ENCODE measurements around the gene MUSTN1. TPM values are rescaled to one million over a fixed set of nuclear protein-coding genes. Genes with fewer than 3 reads are reported as not detected.

Gene MUSTN1
- total RNA-seq, 1 donor from 2014 or later, result not detected

- Mint-ChIP-seq H3K4me3 (ENCODE audit: low read depth) (no peak overlapping the region), H3K36me3 (ENCODE audit: insufficient read depth) (no peaks in the 10 kb centered on the region), H3K27me3 (no peaks in the 10 kb centered on the region), H3K9me3 (ENCODE audit: low read depth) (no peaks in the 10 kb centered on the region), H3K4me1 (ENCODE audit: low read depth) (peaks cover 4% of the 10 kb centered on the region), H3K27ac (no peak overlapping the region)
- no peak for TF ChIP-seq CTCF (IDR thresholded peaks at IDR 0.05; ENCODE audit: unreplicated experiment)
- DNase-seq (ENCODE audit: low spot score, unreplicated experiment), result no peak
Measured at GRCh38 chr3:52873433-52874159, 38.8 kb upstream of the MUSTN1 start.

GRCh38 chr3:52872245-52872644 lies 37.4 kb upstream of the MUSTN1 start:
- H3K27ac Mint-ChIP-seq, result peak overlapping the region; percentile 11
- no peaks in the 10 kb centered on the region for H3K27me3 Mint-ChIP-seq
- peaks cover 4% of the 10 kb centered on the region for H3K4me1 Mint-ChIP-seq (ENCODE audit: low read depth)
- H3K4me3 Mint-ChIP-seq (ENCODE audit: low read depth), result no peak overlapping the region
- DNase-seq (ENCODE audit: low spot score, unreplicated experiment), result no peak
- H3K9me3 Mint-ChIP-seq (ENCODE audit: low read depth), result no peaks in the 10 kb centered on the region
- H3K36me3 Mint-ChIP-seq (ENCODE audit: insufficient read depth), result no peaks in the 10 kb centered on the region
- no peak for TF ChIP-seq CTCF (IDR thresholded peaks at IDR 0.05; ENCODE audit: unreplicated experiment)

- Mint-ChIP-seq H3K27ac (peak overlapping the region; percentile 11), H3K27me3 (no peaks in the 10 kb centered on the region), H3K9me3 (ENCODE audit: low read depth) (no peaks in the 10 kb centered on the region), H3K4me3 (ENCODE audit: low read depth) (no peak overlapping the region), H3K36me3 (ENCODE audit: insufficient read depth) (no peaks in the 10 kb centered on the region), H3K4me1 (ENCODE audit: low read depth) (peaks cover 4% of the 10 kb centered on the region)
- DNase-seq (ENCODE audit: low spot score, unreplicated experiment), result no peak
- TF ChIP-seq CTCF (IDR thresholded peaks at IDR 0.05; ENCODE audit: unreplicated experiment), result no peak
Measured at GRCh38 chr3:52871761-52872160, 36.9 kb upstream of the MUSTN1 start.

- no peaks in the 10 kb centered on the region for H3K9me3 Mint-ChIP-seq (ENCODE audit: low read depth)
- no peak overlapping the region for H3K27ac Mint-ChIP-seq
- H3K4me1 Mint-ChIP-seq (ENCODE audit: low read depth), result peaks cover 4% of the 10 kb centered on the region
- no peaks in the 10 kb centered on the region for H3K27me3 Mint-ChIP-seq
- peaks cover 2% of the 10 kb centered on the region for H3K36me3 Mint-ChIP-seq (ENCODE audit: insufficient read depth)
- TF ChIP-seq CTCF (IDR thresholded peaks at IDR 0.05; ENCODE audit: unreplicated experiment), result no peak
- no peak overlapping the region for H3K4me3 Mint-ChIP-seq (ENCODE audit: low read depth)
- DNase-seq (ENCODE audit: low spot score, unreplicated experiment), result no peak
Measured at GRCh38 chr3:52870471-52870870, 35.7 kb upstream of the MUSTN1 start.

GRCh38 chr3:52866427-52866826 lies 31.6 kb upstream of the MUSTN1 start:
- no peak for DNase-seq (ENCODE audit: low spot score, unreplicated experiment)
- H3K36me3 Mint-ChIP-seq (ENCODE audit: insufficient read depth), result peaks cover 2% of the 10 kb centered on the region
- TF ChIP-seq CTCF (IDR thresholded peaks at IDR 0.05; ENCODE audit: unreplicated experiment), result no peak
- no peaks in the 10 kb centered on the region for H3K27me3 Mint-ChIP-seq
- no peak overlapping the region for H3K4me3 Mint-ChIP-seq (ENCODE audit: low read depth)
- H3K9me3 Mint-ChIP-seq (ENCODE audit: low read depth), result no peaks in the 10 kb centered on the region
- no peak overlapping the region for H3K27ac Mint-ChIP-seq
- no peaks in the 10 kb centered on the region for H3K4me1 Mint-ChIP-seq (ENCODE audit: low read depth)
